Muscle layer of colon (tissue), 2 donors: Measurements from ENCODE around the gene NUP93.
"Not testable (repeated sequence)": the region's sequence is repeated elsewhere in the genome, so short reads cannot be mapped to it uniquely, and the experiment has no call there.

ENCODE experiments used
- H3K27ac ChIP-seq: one replicate; pipeline ENCODE4 v1.7.0; 2013; ENCODE audit warnings: low read depth, mild to moderate bottlenecking, low read length, moderate library complexity
- H3K27me3 ChIP-seq, 2 donors: one replicate each; pipeline ENCODE4 v1.7.0; 2013; ENCODE audit warnings: low read length in 2 of 2, mild to moderate bottlenecking in 2 of 2; ENCODE audit not compliant: insufficient read depth in 2 of 2, control insufficient read depth in 1 of 2
- H3K36me3 ChIP-seq: one replicate; pipeline ENCODE4 v1.7.0; 2013; ENCODE audit warnings: mild to moderate bottlenecking, low read length; ENCODE audit not compliant: insufficient read depth
- H3K4me1 ChIP-seq: one replicate; pipeline ENCODE4 v1.7.0; 2013; ENCODE audit warnings: mild to moderate bottlenecking, low read length; ENCODE audit not compliant: insufficient read depth
- H3K4me3 ChIP-seq, 2 donors: one replicate each; pipeline ENCODE4 v1.7.0; 2013; ENCODE audit warnings: low read length in 2 of 2, low read depth in 1 of 2, mild to moderate bottlenecking in 1 of 2, moderate library complexity in 1 of 2
- H3K9ac ChIP-seq: one replicate; pipeline ENCODE4 v1.7.0; 2013; ENCODE audit warnings: low read length
- H3K9me3 ChIP-seq: one replicate; pipeline ENCODE4 v1.7.0; 2013; ENCODE audit warnings: mild to moderate bottlenecking, low read length
- donor health status: abdominal sarcoma.
- donor health status: Adenocarcinoma of cecum.

NUP93 gene

GRCh38 chr16:56732832-56733231 is 2.9 kb downstream of the NUP93 start:
- no peaks in the 10 kb centered on the region for H3K36me3 ChIP-seq
- H3K9me3 ChIP-seq: no peaks in the 10 kb centered on the region
- H3K4me3 ChIP-seq: no peak overlapping the region
- H3K27ac ChIP-seq: no peak overlapping the region
- peaks cover 6% of the 10 kb centered on the region for H3K4me1 ChIP-seq
- no peak overlapping the region for H3K9ac ChIP-seq
- H3K27me3 ChIP-seq: no peaks in the 10 kb centered on the region

DNA sequence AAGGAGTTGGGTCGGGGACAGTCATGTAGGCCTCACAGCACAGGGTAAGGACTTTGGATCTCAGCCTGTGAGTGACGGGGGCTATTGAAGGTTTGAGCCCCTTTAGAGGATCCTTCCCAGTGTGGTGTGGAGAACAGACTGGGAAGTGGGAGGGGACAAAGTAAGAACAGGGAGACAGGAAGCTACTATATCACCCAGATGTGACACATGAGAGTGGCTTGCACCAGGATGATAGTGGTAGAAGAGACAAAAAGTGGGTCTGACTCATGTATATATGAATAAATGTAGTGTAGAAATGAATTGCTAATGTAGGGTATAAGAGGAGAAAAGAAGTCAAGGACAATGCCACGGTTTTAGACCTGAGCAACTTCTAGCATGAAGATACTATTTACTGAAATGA is 4.5 kb downstream of the NUP93 start:
- H3K4me3 ChIP-seq: no peak overlapping the region
- H3K9ac ChIP-seq: no peak overlapping the region
- H3K4me1 ChIP-seq: peaks cover 6% of the 10 kb centered on the region
- H3K27me3 ChIP-seq: no peaks in the 10 kb centered on the region
- no peaks in the 10 kb centered on the region for H3K9me3 ChIP-seq
- H3K36me3 ChIP-seq: no peaks in the 10 kb centered on the region
- H3K27ac ChIP-seq: no peak overlapping the region

DNA sequence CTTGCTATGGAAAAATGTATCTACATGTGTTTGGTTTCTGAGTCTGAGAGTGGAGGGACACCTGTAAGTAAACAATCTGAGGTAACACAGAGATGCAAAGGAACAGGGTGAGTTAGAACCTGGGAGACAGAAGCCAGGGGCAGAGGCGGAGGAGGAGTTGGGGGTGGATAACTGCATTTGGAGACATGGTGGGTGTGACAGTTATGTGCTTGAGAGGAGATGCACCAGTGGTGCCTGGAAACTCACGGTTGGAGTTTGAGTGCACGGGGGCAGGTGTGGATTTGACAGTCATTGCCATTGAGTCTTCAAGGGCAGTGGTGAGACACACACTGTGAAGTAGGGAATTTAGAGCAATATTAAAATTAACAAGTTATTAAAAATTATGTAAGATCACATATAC is 6.5 kb downstream of the NUP93 start:
- H3K4me3 ChIP-seq: no peak overlapping the region
- H3K27me3 ChIP-seq: no peaks in the 10 kb centered on the region
- no peaks in the 10 kb centered on the region for H3K36me3 ChIP-seq
- H3K9ac ChIP-seq: no peak overlapping the region
- no peaks in the 10 kb centered on the region for H3K4me1 ChIP-seq
- no peak overlapping the region for H3K27ac ChIP-seq
- H3K9me3 ChIP-seq: no peaks in the 10 kb centered on the region

- Histone ChIP-seq H3K4me3 (no peak overlapping the region), H3K36me3 (no peaks in the 10 kb centered on the region), H3K27me3 (no peaks in the 10 kb centered on the region), H3K9me3 (no peaks in the 10 kb centered on the region), H3K4me1 (no peaks in the 10 kb centered on the region), H3K27ac (no peak overlapping the region), H3K9ac (no peak overlapping the region)
Observed at GRCh38 chr16:56737539-56737938, 7.6 kb downstream of the NUP93 start.

DNA sequence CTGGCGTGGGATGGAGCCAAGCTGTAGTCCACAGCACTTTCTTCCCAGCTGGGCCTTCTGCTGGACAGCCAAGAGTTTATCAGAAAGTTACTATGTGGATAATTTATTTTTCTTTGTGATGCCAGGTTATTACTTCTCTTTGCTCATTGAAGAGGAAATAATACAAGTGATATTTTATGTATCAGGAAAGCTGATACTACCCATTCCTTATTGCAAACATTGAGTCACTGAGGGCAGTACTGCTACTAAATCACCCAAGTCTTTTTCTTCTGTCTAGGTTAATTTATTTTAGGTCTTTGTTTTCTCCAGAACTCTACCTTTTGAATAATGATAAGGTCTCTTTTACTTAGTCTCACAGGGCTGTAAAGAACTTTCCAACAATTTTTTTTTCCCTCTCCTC is 8.3 kb downstream of the NUP93 start:
- H3K4me3 ChIP-seq: no peak overlapping the region
- H3K9me3 ChIP-seq: no peaks in the 10 kb centered on the region
- no peaks in the 10 kb centered on the region for H3K36me3 ChIP-seq
- no peak overlapping the region for H3K27ac ChIP-seq
- no peaks in the 10 kb centered on the region for H3K4me1 ChIP-seq
- no peaks in the 10 kb centered on the region for H3K27me3 ChIP-seq
- no peak overlapping the region for H3K9ac ChIP-seq

DNA sequence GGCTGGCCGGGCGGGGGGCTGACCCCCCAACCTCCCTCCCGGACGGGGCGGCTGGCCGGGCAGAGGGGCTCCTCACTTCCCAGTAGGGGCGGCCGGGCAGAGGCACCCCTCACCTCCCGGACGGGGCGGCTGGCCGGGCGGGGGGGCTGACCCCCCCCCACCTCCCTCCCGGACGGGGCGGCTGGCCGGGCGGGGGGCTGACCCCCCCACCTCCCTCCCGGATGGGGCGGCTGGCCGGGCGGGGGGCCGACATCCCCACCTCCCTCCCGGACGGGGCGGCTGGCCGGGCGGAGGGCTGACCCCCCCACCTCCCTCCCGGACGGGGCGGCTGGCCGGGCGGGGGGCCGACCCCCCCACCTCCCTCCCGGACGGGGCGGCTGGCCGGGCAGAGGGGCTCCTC is 9.4 kb downstream of the NUP93 start:
- not testable (repeated sequence) for H3K27me3 ChIP-seq, H3K4me1 ChIP-seq, H3K9me3 ChIP-seq, H3K9ac ChIP-seq, H3K36me3 ChIP-seq, H3K4me3 ChIP-seq, H3K27ac ChIP-seq

- no peak overlapping the region for H3K4me3 ChIP-seq
- H3K36me3 ChIP-seq: no peaks in the 10 kb centered on the region
- H3K9me3 ChIP-seq: no peaks in the 10 kb centered on the region
- H3K9ac ChIP-seq: no peak overlapping the region
- H3K27me3 ChIP-seq: no peaks in the 10 kb centered on the region
- no peak overlapping the region for H3K27ac ChIP-seq
- peaks cover 20% of the 10 kb centered on the region for H3K4me1 ChIP-seq
Observed at GRCh38 chr16:56741399-56741798, 11.5 kb downstream of the NUP93 start.

DNA sequence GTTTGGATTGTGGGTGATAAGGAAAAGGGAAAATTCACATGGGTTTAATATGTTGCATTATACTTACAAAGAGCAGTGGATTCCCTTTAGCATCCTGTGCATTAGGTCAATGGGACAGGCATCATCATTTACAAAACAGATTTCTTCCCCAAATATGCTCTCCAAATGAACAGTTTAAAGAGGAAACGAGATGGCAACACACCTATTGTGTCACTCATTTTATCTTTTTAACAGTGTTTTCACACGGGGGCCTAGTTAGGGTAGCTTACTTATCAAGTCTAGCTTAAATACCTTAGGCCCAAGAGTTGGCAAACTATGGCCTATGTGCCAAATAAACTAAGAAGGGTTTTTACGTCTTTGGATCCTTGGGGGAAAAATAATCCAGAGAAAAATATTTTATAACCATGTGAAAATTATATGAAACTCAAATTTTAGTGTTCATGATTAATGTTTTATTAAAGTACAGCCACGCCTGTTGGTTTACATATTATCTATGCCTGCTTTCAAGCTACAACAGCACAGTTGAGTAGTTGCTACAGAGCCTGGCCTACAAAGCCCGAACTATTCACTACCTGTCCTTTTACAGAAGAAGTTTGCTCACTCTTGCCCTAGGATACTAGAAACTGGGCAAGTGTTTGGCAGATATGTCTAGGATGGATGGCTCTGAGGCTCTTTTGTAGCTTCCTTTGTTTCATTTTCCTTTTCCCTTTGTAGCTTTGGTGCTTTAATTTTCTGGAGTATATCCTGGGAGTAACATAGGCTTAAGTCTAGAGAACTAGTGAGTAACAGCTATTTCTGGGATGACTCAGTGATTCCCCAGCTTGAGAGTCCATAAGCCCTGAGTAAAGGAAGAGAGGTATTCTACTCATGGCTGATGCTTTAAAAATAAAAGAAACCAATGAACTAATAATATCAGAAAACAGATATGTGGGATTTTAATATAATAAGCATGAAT is 12.4 kb downstream of the NUP93 start:
- no peak overlapping the region for H3K27ac ChIP-seq
- H3K9ac ChIP-seq: no peak overlapping the region
- no peaks in the 10 kb centered on the region for H3K27me3 ChIP-seq
- H3K4me3 ChIP-seq: no peak overlapping the region
- H3K4me1 ChIP-seq: peaks cover 25% of the 10 kb centered on the region
- H3K9me3 ChIP-seq: no peaks in the 10 kb centered on the region
- no peaks in the 10 kb centered on the region for H3K36me3 ChIP-seq

DNA sequence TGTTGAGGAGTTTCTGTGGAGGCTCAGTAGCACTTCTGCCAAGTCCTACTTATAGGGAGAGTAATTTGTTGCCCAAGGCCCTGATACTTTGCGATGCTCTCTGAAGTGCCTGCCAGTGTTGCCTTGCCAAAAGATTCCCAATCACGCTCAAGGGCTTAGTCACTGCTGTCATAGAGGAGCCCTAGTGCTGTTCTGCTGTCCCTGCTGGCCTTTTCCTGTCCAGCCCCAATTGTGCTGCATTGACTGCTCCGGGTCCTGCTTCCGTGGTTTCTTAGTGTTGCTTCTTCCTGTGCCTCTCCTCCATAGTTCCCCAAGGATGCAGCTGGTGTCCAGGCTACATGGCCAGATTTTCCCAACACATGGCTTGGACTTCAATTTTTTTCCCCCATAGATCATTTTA is 13.9 kb downstream of the NUP93 start:
- Histone ChIP-seq H3K4me3 (no peak overlapping the region), H3K9me3 (no peaks in the 10 kb centered on the region), H3K27ac (no peak overlapping the region), H3K9ac (no peak overlapping the region), H3K4me1 (peaks cover 33% of the 10 kb centered on the region), H3K36me3 (no peaks in the 10 kb centered on the region), H3K27me3 (no peaks in the 10 kb centered on the region)

GRCh38 chr16:56744996-56745640 is 15.2 kb downstream of the NUP93 start:
- Histone ChIP-seq H3K4me3 (no peak overlapping the region), H3K9me3 (no peaks in the 10 kb centered on the region), H3K27me3 (no peaks in the 10 kb centered on the region), H3K36me3 (no peaks in the 10 kb centered on the region), H3K4me1 (peaks cover 33% of the 10 kb centered on the region), H3K27ac (no peak overlapping the region), H3K9ac (no peak overlapping the region)

GRCh38 chr16:56747486-56748045 is 17.6 kb downstream of the NUP93 start:
- H3K36me3 ChIP-seq: no peaks in the 10 kb centered on the region
- H3K4me1 ChIP-seq: peaks cover 33% of the 10 kb centered on the region
- H3K27ac ChIP-seq: no peak overlapping the region
- no peak overlapping the region for H3K4me3 ChIP-seq
- no peaks in the 10 kb centered on the region for H3K27me3 ChIP-seq
- no peak overlapping the region for H3K9ac ChIP-seq
- no peaks in the 10 kb centered on the region for H3K9me3 ChIP-seq
